GM12892 (cell line): ENCODE data around the gene RSPH9.

Experiments used
- POLR2A ChIP-seq: IDR thresholded peaks from 2 replicates; pipeline ENCODE4 v1.6.1; 2011; ENCODE audit warnings: low read depth, low read length, control low read depth
- POLR2AphosphoS5 ChIP-seq: IDR thresholded peaks from 2 replicates; pipeline ENCODE4 v1.6.1; 2011; ENCODE audit warnings: low read depth, low read length, control low read depth

DNA sequence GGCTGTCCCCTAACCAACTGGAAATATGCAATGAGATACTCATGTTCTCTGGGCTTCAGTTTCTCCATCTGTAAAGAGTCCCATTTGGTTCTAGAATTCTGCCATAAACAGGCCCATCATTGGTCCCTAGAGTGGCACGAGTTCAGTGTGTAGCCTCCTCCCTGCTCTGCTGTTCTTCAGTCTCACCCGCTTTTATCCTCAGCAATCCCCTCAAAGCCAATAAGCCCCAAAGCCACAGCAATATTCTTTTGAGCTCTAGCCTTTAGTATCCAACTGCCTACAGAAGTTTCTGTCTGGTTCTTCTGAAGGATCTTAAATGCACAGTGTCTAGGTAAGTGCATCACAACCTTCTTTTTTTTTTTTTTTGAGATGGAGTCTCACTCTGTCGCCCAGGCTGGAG lies 52.6 kb downstream of the RSPH9 start:
- TF ChIP-seq POLR2A (no peak), POLR2AphosphoS5 (no peak)
